Stomach (tissue), 9 donors: Measurements from ENCODE around the gene SCYL1. TPM values are rescaled to one million over a fixed set of nuclear protein-coding genes. Genes with fewer than 3 reads are reported as not detected.

Experiments
- DNase-seq, 2 donors: peaks; one replicate each; pipeline versions ENCODE4 v3.0.0 to v3.0.0-alpha.2; 2013 to 2019
- H3K27ac ChIP-seq, 5 donors: fragments of 200-600 bp in 4 of 5; sonication (generic) in 4 of 5; one replicate each; pipeline ENCODE4 v1.5.1; 2013 to 2019; ENCODE audit warnings: mild to moderate bottlenecking in 1 of 5, moderate library complexity in 1 of 5
- H3K27me3 ChIP-seq, 3 donors: fragments of 200-600 bp; sonication (generic); one replicate each; pipeline ENCODE4 v1.5.1; 2017 to 2019; ENCODE audit warnings: mixed run types in 1 of 3
- H3K36me3 ChIP-seq, 4 donors: fragments of 200-600 bp; sonication (generic); 1 replicate in 3 of 4; 2 replicates in 1 of 4; pipeline ENCODE4 v1.5.1; 2016 to 2019
- H3K4me1 ChIP-seq, 4 donors: fragments of 200-600 bp; sonication (generic); one replicate each; pipeline ENCODE4 v1.5.1; 2016 to 2019
- H3K4me3 ChIP-seq, 4 donors: fragments of 200-600 bp; sonication (generic) in 3 of 4; one replicate each; pipeline ENCODE4 v1.5.1; 2016 to 2019; ENCODE audit warnings: mild to moderate bottlenecking in 1 of 4
- H3K9me3 ChIP-seq, 4 donors: fragments of 200-600 bp; sonication (generic); one replicate each; pipeline ENCODE4 v1.5.1; 2016 to 2019
- EP300 ChIP-seq: sonication (generic); formaldehyde crosslinking; IDR thresholded peaks from one replicate; pipeline ENCODE4 v1.6.1; 2017; ENCODE audit warnings: antibody characterized with exemption
- POLR2A ChIP-seq, 4 donors: fragments of 450-650 bp; IDR thresholded peaks; one replicate each; pipeline ENCODE4 v1.6.1; 2016; ENCODE audit warnings: antibody characterized with exemption in 4 of 4, control low read depth in 2 of 4, mild to moderate bottlenecking in 1 of 4, moderate library complexity in 1 of 4
- POLR2AphosphoS5 ChIP-seq, 3 donors: sonication (generic); formaldehyde crosslinking; IDR thresholded peaks; one replicate each; pipeline ENCODE4 v1.6.1; 2016; ENCODE audit warnings: antibody characterized with exemption in 3 of 3
- WGBS, 5 donors: extraction: QIAGEN DNeasy Blood & Tissue Kit in 3 of 5; methylation state at CpG; one replicate each; pipeline versions ENCODE4 v1.1.5 to v1.1.7; 2013 to 2018; 5-methylcytosine and 5-hydroxymethylcytosine counted together
- intact Hi-C: fragments of 100-400 bp; cut with DNase I; formaldehyde crosslinking; loops from one replicate; pipeline ENCODE4 v1.15.1; 2023; ENCODE audit warnings: low total_unique reads
- polyA plus RNA-seq, 3 donors: library from polyadenylated mRNA; stranded (reverse); fragments of 200-250 nt; gene quantifications; one replicate each; pipeline ENCODE4 v1.2.3, GENCODE V29; 2013
- small RNA-seq, 4 donors: library from RNA; depleted of rRNA; stranded (forward); fragments of <200 nt; gene quantifications; one replicate each; pipeline ENCODE3, GENCODE V24; 2016
- total RNA-seq, 5 donors: library from RNA; depleted of rRNA; stranded (reverse); fragments of >200 nt; gene quantifications; one replicate each; pipeline versions ENCODE4 v1.1.0 to v1.2.3, GENCODE V29; 2014 to 2016
- TF ChIP-seq, protein P1 (sequence below), 7 experiments: fragments of 450-650 bp in 4 of 7; fragments of 200-600 bp in 3 of 7; sonication (generic) in 3 of 7; IDR thresholded peaks; one replicate each; pipeline ENCODE4 v1.5.1; 2016 to 2019; ENCODE audit warnings: antibody characterized with exemption in 7 of 7, control low read depth in 2 of 7, mild to moderate bottlenecking in 1 of 7
- donor health status: healthy with polysubstance abuse.
- donor health status: Bipolar disorder and iron deficiency.
- donor health status: healthy.

SCYL1 gene
- total and polyA plus RNA-seq, 8 donors: 3.5 to 94.8 (median 75.1) TPM

- no peak for TF ChIP-seq POLR2A (IDR thresholded peaks at IDR 0.05)
- 71 to 83% (median 73%) methylated on average over 26 to 51 of the region's 51 CpGs for WGBS, 5 donors
- Histone ChIP-seq H3K4me1 (peaks cover 28 to 80% (median 56%) of the 10 kb centered on the region in 4 donors), H3K27ac (peak overlapping the region in 3 of 5 donors; percentile 71 to 81 (median 78)), H3K4me3 (no peak overlapping the region), H3K9me3 (no peaks in the 10 kb centered on the region), H3K27me3 (no peaks in the 10 kb centered on the region), H3K36me3 (peaks cover 33 to 83% (median 71%) of the 10 kb centered on the region in 4 donors)
- intact Hi-C loops: no loop called here
- peak in 1 of 2 donors; percentile 42 for DNase-seq
Observed at GRCh38 chr11:65585396-65586246, 60.7 kb downstream of the SCYL1 start.

- DNase-seq: no peak
- no peaks in the 10 kb centered on the region for H3K9me3 ChIP-seq
- H3K4me3 ChIP-seq: no peak overlapping the region
- 85 to 89% (median 87%) methylated on average over 4 of the region's 4 CpGs for WGBS, 5 donors
- peaks cover 28 to 76% (median 57%) of the 10 kb centered on the region in 4 donors for H3K4me1 ChIP-seq
- H3K27ac ChIP-seq: peak overlapping the region in 3 of 5 donors; percentile 71 to 81 (median 78)
- intact Hi-C loops: no loop called here
- TF ChIP-seq, protein P1, sequence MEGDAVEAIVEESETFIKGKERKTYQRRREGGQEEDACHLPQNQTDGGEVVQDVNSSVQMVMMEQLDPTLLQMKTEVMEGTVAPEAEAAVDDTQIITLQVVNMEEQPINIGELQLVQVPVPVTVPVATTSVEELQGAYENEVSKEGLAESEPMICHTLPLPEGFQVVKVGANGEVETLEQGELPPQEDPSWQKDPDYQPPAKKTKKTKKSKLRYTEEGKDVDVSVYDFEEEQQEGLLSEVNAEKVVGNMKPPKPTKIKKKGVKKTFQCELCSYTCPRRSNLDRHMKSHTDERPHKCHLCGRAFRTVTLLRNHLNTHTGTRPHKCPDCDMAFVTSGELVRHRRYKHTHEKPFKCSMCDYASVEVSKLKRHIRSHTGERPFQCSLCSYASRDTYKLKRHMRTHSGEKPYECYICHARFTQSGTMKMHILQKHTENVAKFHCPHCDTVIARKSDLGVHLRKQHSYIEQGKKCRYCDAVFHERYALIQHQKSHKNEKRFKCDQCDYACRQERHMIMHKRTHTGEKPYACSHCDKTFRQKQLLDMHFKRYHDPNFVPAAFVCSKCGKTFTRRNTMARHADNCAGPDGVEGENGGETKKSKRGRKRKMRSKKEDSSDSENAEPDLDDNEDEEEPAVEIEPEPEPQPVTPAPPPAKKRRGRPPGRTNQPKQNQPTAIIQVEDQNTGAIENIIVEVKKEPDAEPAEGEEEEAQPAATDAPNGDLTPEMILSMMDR (IDR thresholded peaks at IDR 0.05): no peak
- TF ChIP-seq POLR2A (IDR thresholded peaks at IDR 0.05) (no peak), POLR2AphosphoS5 (IDR thresholded peaks at IDR 0.05) (no peak), EP300 (no peak)
- H3K36me3 ChIP-seq: peaks cover 27 to 83% (median 71%) of the 10 kb centered on the region in 4 donors
- no peaks in the 10 kb centered on the region for H3K27me3 ChIP-seq
Observed at GRCh38 chr11:65586247-65586630, 61.4 kb downstream of the SCYL1 start.

GRCh38 chr11:65586676-65587075 lies 61.8 kb downstream of the SCYL1 start:
- WGBS, 5 donors: 70 to 93% (median 88%) methylated on average over 2 of the region's 2 CpGs
- TF ChIP-seq POLR2AphosphoS5 (IDR thresholded peaks at IDR 0.05) (no peak), EP300 (no peak), POLR2A (IDR thresholded peaks at IDR 0.05) (no peak)
- TF ChIP-seq, protein P1 (IDR thresholded peaks at IDR 0.05): no peak
- intact Hi-C loops: no loop called here

More at GRCh38 chr11:65586676-65587075, 61.8 kb downstream of the SCYL1 start:
- DNase-seq: no peak
- Histone ChIP-seq H3K4me3 (no peak overlapping the region), H3K27me3 (no peaks in the 10 kb centered on the region), H3K4me1 (peaks cover 28 to 80% (median 60%) of the 10 kb centered on the region in 4 donors), H3K36me3 (peaks cover 23 to 83% (median 71%) of the 10 kb centered on the region in 4 donors), H3K9me3 (no peaks in the 10 kb centered on the region), H3K27ac (peak overlapping the region in 3 of 5 donors; percentile 71 to 81 (median 78))

Small RNA genes within 50 kb of the gene (small RNA-seq; reads per million reads assigned to genes)
- gene AP001362.1 (0 reads per million in 4 donors), gene RF01684 (0 reads per million in 4 donors)

Other genes starting within 250 kb of the SCYL1 start
- 10 to 100 TPM in 2 of 5 donors, 1 to 10 TPM in 1, under 1 TPM in 1, not detected in 1; 0.89 to 18.3 (median 8.3) TPM for gene CDC42EP2, start 210.2 kb upstream of the SCYL1 start, total RNA-seq
- 10 to 100 TPM; 13.8 to 22.0 (median 18.4) TPM for gene CDC42EP2, start 210.2 kb upstream of the SCYL1 start, polyA plus RNA-seq
- gene DPF2, start 191.2 kb upstream of the SCYL1 start, total RNA-seq: 10 to 100 TPM; 14.7 to 92.8 (median 35.1) TPM
- 10 to 100 TPM; 14.9 to 22.6 (median 19.6) TPM for gene DPF2, start 191.2 kb upstream of the SCYL1 start, polyA plus RNA-seq
- gene TIGD3, start 170.3 kb upstream of the SCYL1 start, total RNA-seq: 1 to 10 TPM in 1 of 5 donors, not detected in 4; 4.5 TPM
- under 1 TPM in 2 of 3 donors, not detected in 1; 0.25 to 0.44 TPM for gene TIGD3, start 170.3 kb upstream of the SCYL1 start, polyA plus RNA-seq
- gene SLC25A45, start 142.4 kb upstream of the SCYL1 start, total RNA-seq: 100 to 1,000 TPM in 1 of 5 donors, 1 to 10 TPM in 4; 1.2 to 101 (median 2.4) TPM
- gene SLC25A45, start 142.4 kb upstream of the SCYL1 start, polyA plus RNA-seq: 1 to 10 TPM; 1.9 to 3.8 (median 3.1) TPM
- gene FRMD8, start 138.4 kb upstream of the SCYL1 start, total RNA-seq: 100 to 1,000 TPM in 3 of 5 donors, 10 to 100 TPM in 1, 1 to 10 TPM in 1; 9.3 to 340 (median 114) TPM
- gene FRMD8, start 138.4 kb upstream of the SCYL1 start, polyA plus RNA-seq: 10 to 100 TPM; 11.8 to 16.3 (median 13.6) TPM
- gene NEAT1, start 102.3 kb upstream of the SCYL1 start, total RNA-seq: 1,000 to 10,000 TPM in 2 of 5 donors, 100 to 1,000 TPM in 3; 253 to 2,124 (median 789) TPM
- 1,000 to 10,000 TPM in 1 of 3 donors, 100 to 1,000 TPM in 2; 131 to 1,368 (median 157) TPM for gene NEAT1, start 102.3 kb upstream of the SCYL1 start, polyA plus RNA-seq
- over 10,000 TPM; 11,517 to 39,496 (median 13,707) TPM for gene MALAT1, start 26.0 kb upstream of the SCYL1 start, total RNA-seq
- 100 to 1,000 TPM; 124 to 296 (median 126) TPM for gene MALAT1, start 26.0 kb upstream of the SCYL1 start, polyA plus RNA-seq
- gene LTBP3, start 33.3 kb downstream of the SCYL1 start, total RNA-seq: 100 to 1,000 TPM in 4 of 5 donors, 10 to 100 TPM in 1; 35.1 to 452 (median 117) TPM
- 10 to 100 TPM; 26.9 to 58.2 (median 28.7) TPM for gene LTBP3, start 33.3 kb downstream of the SCYL1 start, polyA plus RNA-seq
- gene ZNRD2, start 45.4 kb downstream of the SCYL1 start, total RNA-seq: 10 to 100 TPM; 17.7 to 99.1 (median 51.9) TPM
- 10 to 100 TPM; 49.6 to 56.6 (median 51.8) TPM for gene ZNRD2, start 45.4 kb downstream of the SCYL1 start, polyA plus RNA-seq
- 10 to 100 TPM in 4 of 5 donors, 1 to 10 TPM in 1; 3.9 to 57.8 (median 48.1) TPM for gene FAM89B, start 47.5 kb downstream of the SCYL1 start, total RNA-seq
- gene FAM89B, start 47.5 kb downstream of the SCYL1 start, polyA plus RNA-seq: 10 to 100 TPM; 63.4 to 68.2 (median 65.1) TPM
- gene EHBP1L1, start 51.0 kb downstream of the SCYL1 start, total RNA-seq: 100 to 1,000 TPM in 4 of 5 donors, 10 to 100 TPM in 1; 43.0 to 200 (median 126) TPM
- gene EHBP1L1, start 51.0 kb downstream of the SCYL1 start, polyA plus RNA-seq: 10 to 100 TPM; 28.0 to 67.6 (median 49.2) TPM
- 1 to 10 TPM in 1 of 5 donors, under 1 TPM in 1, not detected in 3; 0.58 to 2.6 TPM for gene KCNK7, start 70.7 kb downstream of the SCYL1 start, total RNA-seq
- gene KCNK7, start 70.7 kb downstream of the SCYL1 start, polyA plus RNA-seq: 1 to 10 TPM in 2 of 3 donors, not detected in 1; 3.5 to 5.8 TPM
- 100 to 1,000 TPM in 1 of 5 donors, 10 to 100 TPM in 4; 37.6 to 118 (median 63.6) TPM for gene MAP3K11, start 89.1 kb downstream of the SCYL1 start, total RNA-seq
- 10 to 100 TPM; 31.0 to 62.9 (median 44.8) TPM for gene MAP3K11, start 89.1 kb downstream of the SCYL1 start, polyA plus RNA-seq
- 10 to 100 TPM in 4 of 5 donors, 1 to 10 TPM in 1; 9.7 to 76.2 (median 40.3) TPM for gene PCNX3, start 90.7 kb downstream of the SCYL1 start, total RNA-seq
- 10 to 100 TPM in 1 of 3 donors, 1 to 10 TPM in 2; 4.6 to 11.0 (median 6.8) TPM for gene PCNX3, start 90.7 kb downstream of the SCYL1 start, polyA plus RNA-seq
- 10 to 100 TPM; 13.2 to 47.5 (median 33.8) TPM for gene SIPA1, start 113.0 kb downstream of the SCYL1 start, total RNA-seq
- 10 to 100 TPM; 59.9 to 80.4 (median 67.6) TPM for gene SIPA1, start 113.0 kb downstream of the SCYL1 start, polyA plus RNA-seq
- 10 to 100 TPM; 27.4 to 68.8 (median 54.0) TPM for gene RELA, start 137.8 kb downstream of the SCYL1 start, total RNA-seq
- gene RELA, start 137.8 kb downstream of the SCYL1 start, polyA plus RNA-seq: 10 to 100 TPM; 37.9 to 56.8 (median 39.2) TPM
- 10 to 100 TPM; 13.3 to 99.1 (median 58.7) TPM for gene KAT5, start 187.2 kb downstream of the SCYL1 start, total RNA-seq
- 10 to 100 TPM; 51.5 to 76.8 (median 53.5) TPM for gene KAT5, start 187.2 kb downstream of the SCYL1 start, polyA plus RNA-seq
- 100 to 1,000 TPM in 1 of 5 donors, 10 to 100 TPM in 4; 14.1 to 171 (median 49.0) TPM for gene RNASEH2C, start 195.7 kb downstream of the SCYL1 start, total RNA-seq
- 10 to 100 TPM; 69.2 to 86.4 (median 83.9) TPM for gene RNASEH2C, start 195.7 kb downstream of the SCYL1 start, polyA plus RNA-seq